Vagina (tissue), 2 donors: ENCODE results near the gene UFC1. TPM values are rescaled to one million over a fixed set of nuclear protein-coding genes. Genes with fewer than 3 reads are reported as not detected.

Experiments
- DNase-seq, 2 donors: peaks; one replicate each; pipeline ENCODE4 v3.0.0-alpha.2; 2017; ENCODE audit errors: extremely low spot score in 2 of 2
- H3K27ac ChIP-seq: fragments of 200-600 bp; sonication (generic); one replicate; pipeline ENCODE4 v1.5.1; 2019
- H3K27me3 ChIP-seq: fragments of 200-600 bp; sonication (generic); one replicate; pipeline ENCODE4 v1.5.1; 2019
- H3K36me3 ChIP-seq, 2 donors: fragments of 200-600 bp; sonication (generic); one replicate each; pipeline ENCODE4 v1.5.1; 2017 to 2019
- H3K4me1 ChIP-seq: fragments of 200-600 bp; sonication (generic); one replicate; pipeline ENCODE4 v1.5.1; 2019
- H3K4me3 ChIP-seq, 2 donors: fragments of 200-600 bp; sonication (generic); 1 replicate in 1 of 2; 2 replicates in 1 of 2; pipeline ENCODE4 v1.5.1; 2016 to 2019
- H3K9me3 ChIP-seq: fragments of 200-600 bp; sonication (generic); one replicate; pipeline ENCODE4 v1.5.1; 2019
- CTCF ChIP-seq, 3 experiments: fragments of 450-650 bp in 2 of 3; fragments of 200-600 bp in 1 of 3; sonication (generic) in 1 of 3; IDR thresholded peaks; one replicate each; pipeline ENCODE4 v1.5.1; 2017 to 2019; ENCODE audit warnings: antibody characterized with exemption in 3 of 3, mild to moderate bottlenecking in 2 of 3, moderate library complexity in 2 of 3
- POLR2A ChIP-seq, 2 donors: fragments of 450-650 bp; IDR thresholded peaks; one replicate each; pipeline ENCODE4 v1.6.1; 2017; ENCODE audit warnings: antibody characterized with exemption in 2 of 2, mild to moderate bottlenecking in 2 of 2, moderate library complexity in 2 of 2
- POLR2AphosphoS5 ChIP-seq, 2 donors: sonication (generic); formaldehyde crosslinking; IDR thresholded peaks; one replicate each; pipeline ENCODE4 v1.9.0; 2017; ENCODE audit warnings: antibody characterized with exemption in 2 of 2, mild to moderate bottlenecking in 2 of 2, low read depth in 1 of 2; ENCODE audit not compliant: insufficient read depth in 1 of 2
- intact Hi-C: fragments of 100-400 bp; cut with DNase I; formaldehyde crosslinking; loops from one replicate; pipeline ENCODE4 v1.15.1; 2023
- total RNA-seq: library from RNA; depleted of rRNA; stranded (reverse); fragments of >200 nt; gene quantifications from one replicate; pipeline ENCODE4 v1.2.3, GENCODE V29; 2016

The UFC1 gene
- total RNA-seq, 1 donor from 2014 or later, result 61.1 TPM

- intact Hi-C loops, result no loop called here
- Histone ChIP-seq H3K4me1 (peaks cover 31% of the 10 kb centered on the region), H3K27me3 (no peaks in the 10 kb centered on the region), H3K27ac (no peak overlapping the region), H3K36me3 (peaks cover 0 to 57% of the 10 kb centered on the region in 2 donors), H3K9me3 (no peaks in the 10 kb centered on the region), H3K4me3 (no peak overlapping the region)
- TF ChIP-seq POLR2AphosphoS5 (IDR thresholded peaks at IDR 0.05; ENCODE audit: insufficient read depth in 1 of 2, low read depth in 1 of 2) (no peak), CTCF (IDR thresholded peaks at IDR 0.05) (no peak), POLR2A (IDR thresholded peaks at IDR 0.05) (no peak)
- DNase-seq, result no peak
Measured at GRCh38 chr1:161121042-161121650, 32.6 kb upstream of the UFC1 start.

GRCh38 chr1:161121834-161122233 is 31.9 kb upstream of the UFC1 start:
- H3K36me3 ChIP-seq, result peaks cover 0 to 57% of the 10 kb centered on the region in 2 donors
- no peak overlapping the region for H3K27ac ChIP-seq
- DNase-seq, result no peak
- no peaks in the 10 kb centered on the region for H3K27me3 ChIP-seq
- H3K4me3 ChIP-seq, result no peak overlapping the region
- TF ChIP-seq POLR2AphosphoS5 (IDR thresholded peaks at IDR 0.05; ENCODE audit: insufficient read depth in 1 of 2, low read depth in 1 of 2), result no peak
- no peak for TF ChIP-seq POLR2A (IDR thresholded peaks at IDR 0.05)
- TF ChIP-seq CTCF (IDR thresholded peaks at IDR 0.05), result no peak
- H3K9me3 ChIP-seq, result no peaks in the 10 kb centered on the region
- intact Hi-C loops, result no loop called here
- H3K4me1 ChIP-seq, result peaks cover 24% of the 10 kb centered on the region

- H3K9me3 ChIP-seq, result no peaks in the 10 kb centered on the region
- no peak overlapping the region for H3K27ac ChIP-seq
- H3K36me3 ChIP-seq, result peaks cover 0 to 62% of the 10 kb centered on the region in 2 donors
- peaks cover 25% of the 10 kb centered on the region for H3K4me1 ChIP-seq
- no peak overlapping the region for H3K4me3 ChIP-seq
- TF ChIP-seq POLR2AphosphoS5 (IDR thresholded peaks at IDR 0.05; ENCODE audit: insufficient read depth in 1 of 2, low read depth in 1 of 2), result no peak
- TF ChIP-seq POLR2A (IDR thresholded peaks at IDR 0.05), result no peak
- TF ChIP-seq CTCF (IDR thresholded peaks at IDR 0.05), result no peak
- intact Hi-C loops, result no loop called here
- DNase-seq, result no peak
- H3K27me3 ChIP-seq, result no peaks in the 10 kb centered on the region
Measured at GRCh38 chr1:161122967-161123366, 30.8 kb upstream of the UFC1 start.

- TF ChIP-seq CTCF (IDR thresholded peaks at IDR 0.05) (no peak), POLR2A (IDR thresholded peaks at IDR 0.05) (no peak), POLR2AphosphoS5 (IDR thresholded peaks at IDR 0.05; ENCODE audit: insufficient read depth in 1 of 2, low read depth in 1 of 2) (no peak)
- intact Hi-C loops, result no loop called here
- H3K36me3 ChIP-seq, result peaks cover 0 to 49% of the 10 kb centered on the region in 2 donors
- no peaks in the 10 kb centered on the region for H3K27me3 ChIP-seq
- no peak overlapping the region for H3K4me3 ChIP-seq
- H3K4me1 ChIP-seq, result peaks cover 46% of the 10 kb centered on the region
- no peaks in the 10 kb centered on the region for H3K9me3 ChIP-seq
- H3K27ac ChIP-seq, result no peak overlapping the region
- no peak for DNase-seq
Measured at GRCh38 chr1:161127649-161128048, 26.1 kb upstream of the UFC1 start.

- no peaks in the 10 kb centered on the region for H3K27me3 ChIP-seq
- H3K27ac ChIP-seq, result no peak overlapping the region
- no peak overlapping the region for H3K4me3 ChIP-seq
- TF ChIP-seq CTCF (IDR thresholded peaks at IDR 0.05) (no peak), POLR2AphosphoS5 (IDR thresholded peaks at IDR 0.05; ENCODE audit: insufficient read depth in 1 of 2, low read depth in 1 of 2) (no peak), POLR2A (IDR thresholded peaks at IDR 0.05) (no peak)
- no peak for DNase-seq
- intact Hi-C loops, result no loop called here
- H3K9me3 ChIP-seq, result no peaks in the 10 kb centered on the region
- peaks cover 51% of the 10 kb centered on the region for H3K4me1 ChIP-seq
- peaks cover 0 to 38% of the 10 kb centered on the region in 2 donors for H3K36me3 ChIP-seq
Measured at GRCh38 chr1:161128591-161129420, 25.0 kb upstream of the UFC1 start.
